Skeletal muscle tissue (tissue), 4 donors: ENCODE results near the gene SLC8B1. TPM values are rescaled to one million over a fixed set of nuclear protein-coding genes. Genes with fewer than 3 reads are reported as not detected.

Source experiments
- H3K27ac ChIP-seq: one replicate; pipeline ENCODE4 v1.7.0; 2013; ENCODE audit warnings: mild to moderate bottlenecking, low read depth, low read length, inconsistent platforms
- H3K27me3 ChIP-seq, 3 donors: one replicate each; pipeline ENCODE4 v1.7.0; 2013; ENCODE audit warnings: low read length in 3 of 3; ENCODE audit not compliant: control insufficient read depth in 3 of 3, insufficient read depth in 3 of 3
- H3K36me3 ChIP-seq, 3 donors: one replicate each; pipeline ENCODE4 v1.7.0; 2013; ENCODE audit warnings: low read length in 3 of 3; ENCODE audit not compliant: control insufficient read depth in 3 of 3, insufficient read depth in 3 of 3
- H3K4me1 ChIP-seq, 3 donors: one replicate each; pipeline ENCODE4 v1.7.0; 2013; ENCODE audit warnings: low read length in 3 of 3, mild to moderate bottlenecking in 3 of 3; ENCODE audit not compliant: control insufficient read depth in 3 of 3, insufficient read depth in 3 of 3
- H3K4me3 ChIP-seq, 3 donors: one replicate each; pipeline ENCODE4 v1.7.0; 2013; ENCODE audit warnings: low read length in 3 of 3
- H3K9ac ChIP-seq, 3 donors: one replicate each; pipeline ENCODE4 v1.7.0; 2013; ENCODE audit warnings: low read length in 3 of 3, mild to moderate bottlenecking in 3 of 3, moderate library complexity in 2 of 3, low read depth in 1 of 3
- H3K9me3 ChIP-seq, 3 donors: one replicate each; pipeline ENCODE4 v1.7.0; 2013; ENCODE audit warnings: low read length in 3 of 3; ENCODE audit not compliant: control insufficient read depth in 3 of 3
- total RNA-seq: library from RNA; depleted of rRNA; stranded (reverse); fragments of >200 nt; gene quantifications from one replicate; pipeline ENCODE4 v1.2.3, GENCODE V29; 2014
- donor health status: Osteomylitis.

Gene SLC8B1
- total RNA-seq, 1 donor from 2014 or later = 8.4 TPM

- Histone ChIP-seq H3K4me3 (no peak overlapping the region), H3K9me3 (no peaks in the 10 kb centered on the region), H3K9ac (no peak overlapping the region), H3K36me3 (peaks cover 60 to 64% (median 62%) of the 10 kb centered on the region in 3 donors), H3K27me3 (no peaks in the 10 kb centered on the region), H3K4me1 (peaks cover 22 to 28% (median 24%) of the 10 kb centered on the region in 3 donors), H3K27ac (no peak overlapping the region)
Observed at GRCh38 chr12:113269257-113269943, 65.5 kb downstream of the SLC8B1 start.

DNA sequence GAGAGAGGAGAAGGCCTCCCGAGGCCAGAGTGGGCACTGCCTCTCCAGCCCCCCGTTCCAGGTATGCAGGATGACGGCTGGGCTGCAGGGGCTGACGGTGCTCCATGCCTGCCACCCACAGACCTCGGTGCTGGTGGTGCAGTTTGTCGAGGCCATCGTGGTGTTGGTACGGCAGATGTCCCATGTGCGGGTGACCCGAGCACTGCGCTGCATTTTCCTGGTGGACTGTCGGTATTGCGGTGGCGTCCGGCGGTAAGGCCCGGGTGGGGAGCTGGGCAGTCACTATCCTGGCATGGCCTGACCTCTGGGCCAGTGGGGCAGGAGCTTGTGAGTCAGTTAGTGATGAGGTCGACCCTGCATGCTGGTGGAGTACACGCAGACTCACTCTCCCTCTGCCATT, 66.3 kb downstream of the SLC8B1 start:
- Histone ChIP-seq H3K27me3 (no peaks in the 10 kb centered on the region), H3K36me3 (peaks cover 54 to 63% (median 58%) of the 10 kb centered on the region in 3 donors), H3K4me1 (peaks cover 22 to 27% (median 24%) of the 10 kb centered on the region in 3 donors), H3K4me3 (no peak overlapping the region), H3K9ac (no peak overlapping the region), H3K9me3 (no peaks in the 10 kb centered on the region), H3K27ac (no peak overlapping the region)

- Histone ChIP-seq H3K4me1 (peaks cover 25 to 26% (median 26%) of the 10 kb centered on the region in 3 donors), H3K27ac (no peak overlapping the region), H3K4me3 (no peak overlapping the region), H3K9me3 (no peaks in the 10 kb centered on the region), H3K36me3 (peaks cover 54 to 60% (median 55%) of the 10 kb centered on the region in 3 donors), H3K9ac (no peak overlapping the region), H3K27me3 (no peaks in the 10 kb centered on the region)
Observed at GRCh38 chr12:113268136-113268535, 66.8 kb downstream of the SLC8B1 start.

DNA sequence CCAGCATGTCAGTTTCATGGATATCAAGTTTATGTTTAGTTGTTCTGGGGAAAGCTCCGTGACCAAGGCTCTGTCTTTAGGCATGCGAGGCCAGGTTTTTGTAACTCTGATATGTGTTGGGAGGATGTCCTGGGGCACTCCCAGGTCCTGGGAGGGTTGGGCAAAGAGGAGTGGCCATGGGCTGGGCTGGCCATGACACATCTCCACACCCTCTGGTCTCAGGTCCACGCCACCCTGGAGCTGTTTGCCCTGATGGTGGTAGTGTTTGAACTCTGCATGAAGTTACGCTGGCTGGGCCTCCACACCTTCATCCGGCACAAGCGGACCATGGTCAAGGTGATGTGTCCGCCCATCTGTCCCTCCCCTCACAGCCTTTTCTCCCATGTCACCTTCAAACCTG, 67.3 kb downstream of the SLC8B1 start:
- Histone ChIP-seq H3K9ac (no peak overlapping the region), H3K27ac (no peak overlapping the region), H3K4me3 (no peak overlapping the region), H3K9me3 (no peaks in the 10 kb centered on the region), H3K27me3 (no peaks in the 10 kb centered on the region), H3K4me1 (peaks cover 20 to 26% (median 26%) of the 10 kb centered on the region in 3 donors), H3K36me3 (peaks cover 52 to 57% (median 56%) of the 10 kb centered on the region in 3 donors)

- Histone ChIP-seq H3K36me3 (peaks cover 52 to 60% (median 55%) of the 10 kb centered on the region in 3 donors), H3K4me3 (no peak overlapping the region)
Observed at GRCh38 chr12:113266106-113266895, 68.6 kb downstream of the SLC8B1 start.

DNA sequence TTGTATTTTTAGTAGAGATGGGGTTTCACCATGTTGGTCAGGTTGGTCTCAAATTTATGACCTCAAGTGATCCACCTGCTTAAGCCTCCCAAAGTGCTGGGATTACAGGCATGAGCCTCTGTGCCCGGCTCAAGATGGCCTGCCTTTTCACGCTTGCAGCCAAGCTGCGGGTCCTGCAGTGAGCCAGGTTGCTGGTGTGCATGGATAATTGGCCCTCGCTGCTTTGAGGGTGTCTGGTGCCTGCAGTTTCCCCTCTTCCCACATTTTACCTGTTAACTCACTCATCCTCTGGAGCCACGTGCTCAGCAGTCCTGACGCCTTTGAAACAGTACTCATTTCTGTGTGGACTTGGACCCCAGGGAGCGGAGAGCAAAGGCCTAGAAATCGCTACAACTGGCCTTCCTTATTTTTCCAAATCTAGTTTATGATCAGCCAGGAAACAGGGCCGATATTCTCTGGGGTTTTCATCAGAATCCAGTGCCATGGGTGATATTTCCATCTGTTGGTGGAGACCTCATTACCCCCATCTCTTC, 71.4 kb downstream of the SLC8B1 start:
- Histone ChIP-seq H3K4me1 (peaks cover 26 to 35% (median 32%) of the 10 kb centered on the region in 3 donors), H3K27ac (no peak overlapping the region), H3K36me3 (peaks cover 34 to 43% (median 36%) of the 10 kb centered on the region in 3 donors)

More at GRCh38 chr12:113266106-113266895, 68.6 kb downstream of the SLC8B1 start:
- Histone ChIP-seq H3K27me3 (no peaks in the 10 kb centered on the region), H3K9me3 (no peaks in the 10 kb centered on the region), H3K9ac (no peak overlapping the region), H3K27ac (no peak overlapping the region), H3K4me1 (peaks cover 7 to 18% (median 17%) of the 10 kb centered on the region in 3 donors)

GRCh38 chr12:113262710-113263109, 72.2 kb downstream of the SLC8B1 start:
- H3K4me1 ChIP-seq = peaks cover 26 to 37% (median 32%) of the 10 kb centered on the region in 3 donors

More for the DNA sequence above, 71.4 kb downstream of the SLC8B1 start:
- no peak overlapping the region for H3K9ac ChIP-seq
- no peaks in the 10 kb centered on the region for H3K9me3 ChIP-seq
- no peak overlapping the region for H3K4me3 ChIP-seq
- no peaks in the 10 kb centered on the region for H3K27me3 ChIP-seq

DNA sequence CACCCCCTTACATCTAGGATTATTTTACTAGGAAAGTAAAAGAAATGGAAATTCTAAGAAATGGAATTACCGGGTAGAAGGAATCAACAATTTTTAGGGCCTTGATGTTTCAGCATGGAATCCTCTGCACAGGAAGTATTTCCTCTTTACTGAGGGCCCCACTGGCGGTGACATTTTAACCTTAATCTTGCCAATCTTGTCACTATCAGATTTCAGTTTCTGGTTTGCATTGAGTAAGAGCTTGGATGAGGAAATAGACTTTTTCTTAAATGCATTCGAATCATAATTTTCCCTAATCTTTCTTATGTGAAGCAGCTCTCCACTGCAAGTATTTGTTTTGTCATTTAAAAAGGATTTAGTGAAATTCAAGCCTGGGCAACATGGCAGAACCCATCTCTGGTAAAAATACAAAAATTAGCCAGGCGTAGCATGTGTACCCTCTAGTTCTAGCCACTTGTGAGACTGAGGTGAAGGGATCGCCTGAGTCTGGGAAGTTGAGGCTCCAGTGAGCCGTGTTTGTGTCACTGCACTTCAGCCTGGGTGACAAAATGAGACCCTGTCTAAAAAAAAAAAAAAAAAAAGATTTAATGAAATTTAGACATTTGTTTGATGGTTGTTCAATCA, 73.0 kb downstream of the SLC8B1 start:
- Histone ChIP-seq H3K4me1 (peaks cover 26 to 37% (median 32%) of the 10 kb centered on the region in 3 donors), H3K36me3 (peaks cover 22 to 29% (median 23%) of the 10 kb centered on the region in 3 donors), H3K4me3 (no peak overlapping the region), H3K27me3 (no peaks in the 10 kb centered on the region), H3K9me3 (no peaks in the 10 kb centered on the region), H3K27ac (no peak overlapping the region), H3K9ac (no peak overlapping the region)

More at GRCh38 chr12:113262710-113263109, 72.2 kb downstream of the SLC8B1 start:
- H3K4me3 ChIP-seq = no peak overlapping the region
- no peaks in the 10 kb centered on the region for H3K27me3 ChIP-seq
- no peak overlapping the region for H3K27ac ChIP-seq
- H3K9ac ChIP-seq = peak overlapping the region in 1 of 3 donors; percentile 20
- H3K9me3 ChIP-seq = no peaks in the 10 kb centered on the region
- peaks cover 27 to 36% (median 29%) of the 10 kb centered on the region in 3 donors for H3K36me3 ChIP-seq

- Histone ChIP-seq H3K9me3 (no peaks in the 10 kb centered on the region), H3K27me3 (no peaks in the 10 kb centered on the region), H3K4me1 (peaks cover 26 to 37% (median 32%) of the 10 kb centered on the region in 3 donors), H3K9ac (peak overlapping the region in 1 of 3 donors; percentile 64), H3K4me3 (peak overlapping the region in 1 of 3 donors; percentile 15), H3K27ac (peak overlapping the region; percentile 80), H3K36me3 (peaks cover 11 to 18% (median 12%) of the 10 kb centered on the region in 3 donors)
Observed at GRCh38 chr12:113260636-113261300, 74.1 kb downstream of the SLC8B1 start.
